Hematopoietic multipotent progenitor cell (in vitro differentiated cells): ENCODE results near the gene MEX3D. TPM values are rescaled to one million over a fixed set of nuclear protein-coding genes. Genes with fewer than 3 reads are reported as not detected.

ENCODE experiments used
- DNase-seq, 3 donors: peaks; one replicate each; pipeline ENCODE4 v3.0.0-alpha.2; 2011 to 2015; ENCODE audit warnings: low read depth in 2 of 3, low spot score in 2 of 3
- total RNA-seq: library from RNA; depleted of rRNA; stranded (reverse); fragments of >200 nt; gene quantifications from one replicate; pipeline ENCODE4 v1.2.3, GENCODE V29; 2012

MEX3D gene
- 4.8 TPM for total RNA-seq

- peak; percentile 79 to 84 (median 84) for DNase-seq
These were observed at the start of gene MEX3D for GRCh38 chr19:1568320-1569019. Gene MEX3D (minus strand): TSS chr19:1568325. CDS start chr19:1568058, 267 bp downstream.

GRCh38 chr19:1616875-1617274, 48.8 kb upstream of the MEX3D start:
- DNase-seq = no peak

GRCh38 chr19:1616396-1616795, 48.3 kb upstream of the MEX3D start:
- DNase-seq = no peak

- DNase-seq = no peak
These were observed 47.1 kb upstream of the MEX3D start for GRCh38 chr19:1615156-1615765.

- no peak for DNase-seq
These were observed 45.9 kb upstream of the MEX3D start for GRCh38 chr19:1613808-1614570.

- DNase-seq = no peak
These were observed 45.0 kb upstream of the MEX3D start for GRCh38 chr19:1613146-1613545.

- no peak for DNase-seq
These were observed 44.3 kb upstream of the MEX3D start for GRCh38 chr19:1612114-1613086.

- DNase-seq = no peak
These were observed 43.2 kb upstream of the MEX3D start for GRCh38 chr19:1611353-1611752.

- DNase-seq = no peak
These were observed 42.5 kb upstream of the MEX3D start for GRCh38 chr19:1610579-1610978.

GRCh38 chr19:1609680-1610474, 41.8 kb upstream of the MEX3D start:
- no peak for DNase-seq

GRCh38 chr19:1609103-1609396, 40.9 kb upstream of the MEX3D start:
- DNase-seq = peak in 1 of 3 donors; percentile 50

- DNase-seq = peak in 1 of 3 donors; percentile 38
These were observed 40.4 kb upstream of the MEX3D start for GRCh38 chr19:1608359-1609102.

GRCh38 chr19:1606138-1606651, 38.1 kb upstream of the MEX3D start:
- no peak for DNase-seq

GRCh38 chr19:1605236-1606137, 37.4 kb upstream of the MEX3D start, which contains the start of gene UQCR11:
Gene UQCR11 (minus strand): TSS chr19:1605462. CDS start chr19:1605409, 53 bp downstream.
- DNase-seq = peak; percentile 77 to 96 (median 94)

- DNase-seq = no peak
These were observed 34.1 kb upstream of the MEX3D start for GRCh38 chr19:1602091-1602707.

GRCh38 chr19:1601613-1602064, 33.5 kb upstream of the MEX3D start:
- DNase-seq = no peak

- DNase-seq = no peak
These were observed 31.3 kb upstream of the MEX3D start for GRCh38 chr19:1599460-1599846.
